HG03460 (cell line): ENCODE measurements around the gene LRRC74A.

ENCODE experiments used
- ATAC-seq: cut with Tn5 transposase; IDR thresholded peaks from one replicate; pipeline ENCODE4 v1.9.1; 2021; ENCODE audit not compliant: unreplicated experiment

Gene LRRC74A

DNA sequence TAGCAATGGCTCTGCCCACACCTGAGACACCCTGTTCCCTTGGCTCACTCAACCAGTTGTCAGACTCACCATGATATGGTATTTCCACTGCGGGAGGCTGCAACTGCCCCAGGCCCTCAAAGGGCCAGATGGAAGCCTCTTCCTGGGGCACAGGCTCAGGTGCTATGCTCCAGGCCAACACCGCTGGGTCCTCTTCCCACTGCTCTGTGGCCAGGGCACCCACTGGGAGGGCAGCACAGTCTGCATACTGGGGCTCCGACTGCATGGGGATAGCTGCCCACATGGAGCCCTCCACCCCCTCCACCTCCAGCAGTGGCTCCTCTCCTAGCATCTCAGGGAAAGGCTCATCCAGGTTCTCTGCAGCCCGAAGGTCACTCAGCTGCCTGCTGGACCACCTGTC lies 17.2 kb upstream of the LRRC74A start:
- ATAC-seq: no peak

GRCh38 chr14:76810525-76810924 lies 15.7 kb upstream of the LRRC74A start:
- no peak for ATAC-seq

DNA sequence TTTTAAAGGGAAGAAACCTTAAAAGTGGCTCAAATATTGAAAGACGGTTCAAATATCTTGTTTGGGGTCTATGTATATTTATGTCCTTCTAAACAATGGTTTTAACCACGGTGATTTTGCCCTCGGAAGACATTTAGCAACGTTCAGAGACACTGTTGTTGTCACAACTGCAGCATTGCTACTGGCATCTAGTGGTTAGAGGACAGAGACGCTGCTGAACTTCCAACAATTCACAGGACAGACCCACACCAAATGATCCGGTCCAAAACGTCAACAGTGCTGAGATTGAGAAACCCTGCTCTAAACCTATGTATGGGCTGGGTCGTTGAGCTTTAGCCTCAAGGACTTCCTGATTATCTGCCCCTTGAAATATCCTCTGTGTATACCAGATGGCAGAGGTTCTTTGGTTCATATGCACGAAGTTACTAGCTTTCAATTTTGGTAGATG lies 15.2 kb upstream of the LRRC74A start:
- ATAC-seq: no peak

GRCh38 chr14:76811561-76811960 lies 14.6 kb upstream of the LRRC74A start:
- no peak for ATAC-seq

- peak; percentile 25 for ATAC-seq
Measured at GRCh38 chr14:76812093-76812421, 14.2 kb upstream of the LRRC74A start.

- ATAC-seq: peak; percentile 87
Measured at GRCh38 chr14:76812422-76813383, 13.5 kb upstream of the LRRC74A start, which contains the start of gene ANGEL1. TSS of gene ANGEL1 (minus strand) at chr14:76812882. CDS start at chr14:76812827, 55 bp downstream.

- no peak for ATAC-seq
Measured at GRCh38 chr14:76814726-76815645, 11.2 kb upstream of the LRRC74A start.

- no peak for ATAC-seq
Measured at GRCh38 chr14:76820700-76821099, 5.5 kb upstream of the LRRC74A start.

- no peak for ATAC-seq
Measured at GRCh38 chr14:76827696-76828296, 1.6 kb downstream of the LRRC74A start.

DNA sequence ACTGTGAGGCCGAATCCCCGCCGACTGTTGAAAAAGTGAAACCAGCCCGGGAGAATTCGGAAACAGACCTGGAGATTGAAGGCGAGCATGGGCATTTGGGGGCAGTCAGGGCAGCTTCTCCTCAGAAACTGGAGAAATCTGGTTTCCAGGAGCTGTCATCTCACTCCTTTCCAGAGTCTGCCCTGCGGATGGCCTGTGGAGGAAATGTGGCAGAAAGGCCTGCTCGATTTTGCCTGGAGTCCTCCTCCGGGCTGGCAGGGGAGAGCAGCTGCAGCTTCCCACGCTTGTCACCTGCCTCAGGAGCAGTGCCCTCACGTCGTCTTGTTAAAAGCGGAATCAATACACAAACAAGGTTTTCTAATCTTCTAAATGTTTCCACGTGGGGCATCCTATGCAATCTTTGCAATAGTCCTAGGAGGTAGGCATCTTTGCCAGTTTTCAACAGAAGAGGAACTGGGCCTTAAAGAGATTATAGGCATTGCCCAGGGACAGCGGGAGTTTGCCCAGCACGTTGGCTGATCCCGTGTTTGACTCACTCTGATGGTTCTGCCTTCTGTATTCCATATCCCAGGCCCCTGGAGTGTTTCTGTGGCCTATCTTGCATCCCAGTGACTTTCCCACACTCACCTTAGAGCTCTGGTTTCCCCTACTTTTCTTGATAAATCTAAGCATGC lies 2.3 kb downstream of the LRRC74A start:
- no peak for ATAC-seq

- ATAC-seq: no peak
Measured at GRCh38 chr14:76829013-76829365, 2.8 kb downstream of the LRRC74A start.

- ATAC-seq: no peak
Measured at GRCh38 chr14:76829650-76830421, 3.6 kb downstream of the LRRC74A start.

GRCh38 chr14:76830556-76830955 lies 4.3 kb downstream of the LRRC74A start:
- ATAC-seq: no peak

DNA sequence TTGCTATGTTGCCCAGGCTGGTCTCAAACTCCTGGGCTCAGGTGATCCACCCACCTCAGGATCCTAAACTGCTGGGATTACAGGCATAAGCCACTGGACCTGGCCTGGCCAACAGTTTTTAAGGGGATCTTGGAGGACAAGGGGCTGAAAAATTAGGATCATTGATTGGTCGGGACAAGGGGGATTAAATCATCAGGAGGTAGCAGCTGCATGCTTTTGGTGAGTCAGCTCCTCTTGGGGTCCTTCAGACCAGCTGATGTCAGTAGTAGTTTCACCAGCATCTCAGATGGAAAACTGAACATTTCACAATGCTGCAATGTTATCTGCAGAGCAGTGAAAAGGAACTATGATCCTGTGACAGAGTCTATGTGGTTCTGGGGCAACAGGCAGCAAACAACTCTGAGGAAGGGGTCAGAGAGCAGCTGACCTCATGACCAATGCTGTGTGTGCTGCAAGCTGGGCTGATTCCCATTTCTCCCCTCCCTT lies 6.3 kb downstream of the LRRC74A start:
- ATAC-seq: no peak

DNA sequence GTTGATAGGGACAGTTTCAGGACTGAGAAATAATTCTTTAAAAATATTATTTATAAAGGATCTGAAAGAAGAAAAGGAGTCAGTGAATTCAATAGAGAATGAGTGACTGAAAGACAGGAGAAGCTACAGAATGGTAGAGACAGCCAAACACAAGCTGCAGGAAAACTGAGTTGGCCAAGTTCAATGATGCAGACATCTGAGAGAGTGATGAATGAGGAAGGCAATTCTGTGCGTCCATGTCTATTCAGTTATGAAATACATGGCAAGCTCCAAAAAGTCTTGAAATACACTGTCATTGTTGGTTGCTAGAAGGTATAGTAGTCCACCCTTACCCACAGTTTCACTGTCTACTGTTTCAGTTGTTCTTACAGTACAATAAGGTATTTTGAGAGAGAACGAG lies 6.8 kb downstream of the LRRC74A start:
- no peak for ATAC-seq

GRCh38 chr14:76834241-76834661 lies 8.0 kb downstream of the LRRC74A start:
- no peak for ATAC-seq

DNA sequence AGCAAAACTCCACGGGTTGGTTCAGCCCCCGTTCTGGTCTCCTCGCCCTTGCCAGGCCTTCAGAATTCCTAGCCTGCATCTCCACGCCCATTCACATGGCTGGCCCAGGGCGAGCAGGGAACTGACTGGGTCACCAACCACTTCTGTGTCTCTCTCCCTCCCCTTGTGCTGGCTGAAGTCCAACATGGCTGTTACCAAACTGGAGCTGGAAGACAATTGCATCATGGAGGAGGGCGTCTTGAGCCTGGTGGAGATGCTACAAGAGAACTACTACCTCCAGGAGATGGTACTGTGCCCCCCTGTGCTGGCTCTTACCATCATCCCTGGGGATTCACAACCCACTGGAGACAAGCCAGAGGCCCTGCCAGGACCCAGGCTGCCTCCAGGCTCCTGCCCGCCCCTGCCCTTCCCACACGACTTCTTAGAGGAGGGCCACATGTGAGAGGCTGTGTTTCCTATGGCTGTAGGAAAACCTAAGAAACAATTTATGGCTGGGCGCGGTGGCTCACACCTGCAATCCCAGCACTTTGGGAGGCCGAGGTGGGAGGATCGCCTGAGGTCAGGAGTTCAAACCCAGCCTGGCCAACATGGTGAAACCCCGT lies 9.9 kb downstream of the LRRC74A start:
- ATAC-seq: no peak

DNA sequence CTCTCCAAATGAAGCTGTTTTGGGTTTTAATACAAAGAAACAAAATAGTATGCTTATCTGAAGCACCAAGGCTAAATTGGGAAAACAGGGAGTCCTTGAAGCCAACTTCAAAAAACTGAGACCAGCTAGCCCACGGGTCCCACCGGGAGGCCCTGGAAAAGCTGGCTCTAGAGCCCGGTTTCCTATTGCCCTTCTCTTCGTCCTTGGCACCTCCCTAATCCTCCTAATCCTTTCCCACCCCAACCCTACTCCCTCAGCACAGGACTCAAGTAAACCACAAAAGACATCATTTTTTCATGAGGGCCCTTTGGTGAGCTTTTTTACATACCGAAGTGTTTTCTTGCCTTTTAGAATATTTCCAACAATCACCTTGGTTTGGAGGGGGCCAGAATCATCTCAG lies 11.3 kb downstream of the LRRC74A start:
- no peak for ATAC-seq

GRCh38 chr14:76842414-76842813 lies 16.2 kb downstream of the LRRC74A start:
- no peak for ATAC-seq
